Measurements from ENCODE around the gene CLIC5.

Gene CLIC5

GRCh38 chr6:45882671-45883070 is 133.0 kb downstream of the CLIC5 start:
- no peak for DNase-seq

DNA sequence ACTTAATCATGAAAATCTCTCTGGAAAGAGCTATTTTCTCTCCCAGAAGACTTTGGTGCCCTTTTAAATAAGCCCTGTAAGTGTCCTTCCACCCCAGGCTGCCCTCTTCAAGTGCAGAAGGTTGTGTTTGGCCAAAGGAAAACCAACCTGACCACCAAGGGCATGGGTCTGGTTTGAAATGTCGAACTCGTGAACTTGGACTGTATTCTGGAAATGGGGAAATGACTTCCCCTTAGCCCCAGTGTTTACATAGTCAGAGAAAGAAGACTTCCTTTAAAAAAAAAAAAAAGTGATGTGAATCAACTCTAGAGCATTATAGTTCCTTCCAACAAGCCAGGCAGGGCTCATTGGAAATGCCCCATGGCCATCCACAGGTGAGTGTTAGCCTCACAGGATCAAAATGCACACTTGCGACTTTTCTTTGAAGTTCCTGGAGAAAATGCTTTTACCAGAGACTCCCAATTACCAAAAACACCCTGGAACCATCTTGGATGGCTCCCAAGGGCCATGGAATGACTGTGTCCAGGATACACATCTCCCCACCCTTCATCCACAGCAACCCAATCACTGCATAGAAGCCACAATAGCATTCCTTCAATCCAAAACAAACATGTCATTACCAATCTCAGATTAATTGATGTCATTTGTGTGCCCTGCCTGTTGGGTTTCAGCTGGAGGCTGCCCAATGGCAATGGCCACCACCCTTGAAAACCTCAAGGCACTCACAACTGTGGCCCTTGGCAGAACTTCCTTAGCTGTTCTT is 133.8 kb downstream of the CLIC5 start:
- no peak for DNase-seq

GRCh38 chr6:45880676-45881075 is 135.0 kb downstream of the CLIC5 start:
- DNase-seq, result no peak

- no peak for DNase-seq
These were observed 135.5 kb downstream of the CLIC5 start for GRCh38 chr6:45880159-45880558.

- no peak for DNase-seq
These were observed 137.6 kb downstream of the CLIC5 start for GRCh38 chr6:45877970-45878590.

- no peak for DNase-seq
These were observed 142.8 kb downstream of the CLIC5 start for GRCh38 chr6:45872827-45873365.

DNA sequence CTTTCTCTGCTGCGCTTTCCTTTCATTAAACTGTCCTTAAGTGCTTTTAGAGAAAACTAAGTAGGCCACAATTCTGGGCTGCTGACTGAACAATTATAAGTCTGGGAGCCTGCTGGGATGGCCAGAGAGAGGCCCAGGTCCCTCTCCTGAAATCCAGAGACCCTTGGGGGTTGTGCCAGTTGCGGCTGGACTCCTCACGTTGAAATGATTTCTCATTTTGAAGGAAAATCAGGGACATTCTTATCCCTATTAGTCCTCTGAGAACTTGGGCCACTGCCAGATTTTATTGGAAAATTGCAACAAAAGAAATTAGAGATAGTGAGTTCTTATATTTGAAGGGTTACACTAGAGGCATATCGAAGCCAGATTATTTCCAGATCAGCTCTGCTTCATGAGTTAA is 145.1 kb downstream of the CLIC5 start:
- no peak for DNase-seq

- no peak for DNase-seq
These were observed 151.0 kb downstream of the CLIC5 start for GRCh38 chr6:45864651-45865050.

GRCh38 chr6:45858691-45859090 is 157.0 kb downstream of the CLIC5 start:
- no peak for DNase-seq

GRCh38 chr6:45857827-45858226 is 157.8 kb downstream of the CLIC5 start:
- DNase-seq, result no peak

- no peak for DNase-seq
These were observed 159.8 kb downstream of the CLIC5 start for GRCh38 chr6:45855642-45856394.

DNA sequence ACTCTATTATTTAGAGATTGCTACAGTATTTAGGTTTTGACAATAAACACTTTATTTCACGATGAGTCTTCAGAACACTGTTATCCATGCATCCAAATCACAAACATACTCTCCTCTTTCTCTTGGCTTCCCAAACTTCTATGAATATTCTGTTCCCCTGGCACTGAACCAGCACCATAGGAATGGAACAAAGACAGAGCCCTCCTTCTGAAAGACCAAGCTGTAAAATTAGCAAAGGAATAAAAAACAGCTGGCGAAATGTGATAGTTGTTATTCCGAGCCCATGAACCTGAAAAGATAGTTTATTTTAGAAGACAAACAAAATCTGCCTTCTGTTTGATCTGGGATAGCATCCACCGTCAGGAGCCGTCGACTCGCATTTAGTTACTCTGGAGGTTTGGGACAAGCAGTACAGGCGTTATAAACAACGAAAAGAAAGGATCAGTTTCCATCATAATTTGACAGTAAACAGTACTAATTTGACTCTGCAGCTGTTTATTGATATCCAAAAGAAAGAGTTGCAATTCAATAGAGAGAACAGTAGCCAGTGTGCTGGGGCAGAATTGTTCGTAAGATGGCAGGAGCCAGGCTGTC is 161.4 kb downstream of the CLIC5 start:
- no peak for DNase-seq

DNA sequence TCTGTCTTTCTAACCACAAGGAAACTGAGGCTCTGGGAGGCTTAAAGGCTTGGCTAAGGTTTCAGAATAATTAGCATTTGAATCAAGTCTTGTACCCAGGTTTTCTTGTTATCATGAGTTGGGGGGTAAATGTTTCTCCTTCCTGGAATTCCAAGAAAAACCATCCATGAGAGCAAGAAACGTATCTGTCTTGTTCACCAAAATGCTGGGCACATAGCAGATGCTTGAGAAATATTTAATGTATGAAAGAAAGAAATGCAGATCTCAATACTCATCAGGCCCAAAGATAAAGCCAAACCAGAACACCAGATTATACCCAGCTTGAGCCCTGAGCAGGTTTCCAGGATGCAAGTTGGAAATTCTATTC is 164.6 kb downstream of the CLIC5 start:
- no peak for DNase-seq

GRCh38 chr6:45850378-45851033 is 165.2 kb downstream of the CLIC5 start:
- DNase-seq, result no peak

- no peak for DNase-seq
These were observed 170.1 kb downstream of the CLIC5 start for GRCh38 chr6:45845567-45845966.

- no peak for DNase-seq
These were observed 170.7 kb downstream of the CLIC5 start for GRCh38 chr6:45844986-45845385.

DNA sequence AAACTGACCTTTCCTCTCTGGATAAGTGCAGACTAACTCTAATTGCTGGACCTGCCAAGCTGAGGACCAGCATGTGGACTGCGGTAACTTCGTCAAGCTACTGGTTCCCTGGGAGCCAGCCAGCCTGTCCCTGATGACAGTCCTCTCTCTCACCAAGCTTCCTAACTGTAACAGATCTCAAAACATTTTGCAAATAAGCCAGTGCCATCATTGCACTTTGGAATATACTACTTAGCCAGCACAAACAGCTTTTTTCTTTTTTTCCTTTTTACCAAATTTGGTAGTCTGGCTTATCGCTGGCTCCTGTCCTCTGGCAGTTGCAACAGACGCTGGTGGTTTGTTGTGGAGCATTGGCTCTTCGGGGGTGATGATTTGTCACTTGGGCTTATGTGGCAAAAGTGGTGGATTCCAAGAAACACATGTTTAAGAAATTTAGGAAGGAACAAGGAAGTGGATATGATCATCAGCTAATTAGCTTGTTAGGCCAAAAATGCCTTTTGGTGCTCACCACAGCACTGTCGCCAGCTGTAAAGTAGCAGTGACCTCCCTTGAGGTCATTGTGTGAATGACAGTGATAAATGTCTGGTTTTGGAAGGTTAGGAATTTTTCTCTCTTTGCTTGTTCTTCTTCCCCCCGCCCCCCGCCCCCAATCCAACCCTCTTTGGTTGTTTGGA is 171.7 kb downstream of the CLIC5 start:
- no peak for DNase-seq

DNA sequence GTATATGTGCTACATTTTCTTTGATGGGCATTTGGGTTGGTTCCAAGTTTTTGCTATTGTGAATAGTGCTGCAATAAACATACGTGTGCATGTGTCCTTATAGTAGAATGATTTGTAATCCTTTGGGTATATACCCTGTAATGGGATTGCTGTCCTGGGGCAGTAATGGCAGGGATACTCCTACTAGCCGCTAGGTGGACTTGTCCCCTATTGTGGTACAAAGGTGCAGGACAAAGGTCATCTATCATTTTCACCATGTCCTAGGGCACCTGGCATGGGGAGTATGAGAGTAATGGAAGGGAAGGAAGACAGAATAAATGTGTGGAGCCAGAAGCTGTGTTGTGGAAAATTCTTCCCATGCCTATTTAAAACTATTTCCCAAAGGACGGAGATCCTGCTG is 174.6 kb downstream of the CLIC5 start:
- DNase-seq, result no peak

DNA sequence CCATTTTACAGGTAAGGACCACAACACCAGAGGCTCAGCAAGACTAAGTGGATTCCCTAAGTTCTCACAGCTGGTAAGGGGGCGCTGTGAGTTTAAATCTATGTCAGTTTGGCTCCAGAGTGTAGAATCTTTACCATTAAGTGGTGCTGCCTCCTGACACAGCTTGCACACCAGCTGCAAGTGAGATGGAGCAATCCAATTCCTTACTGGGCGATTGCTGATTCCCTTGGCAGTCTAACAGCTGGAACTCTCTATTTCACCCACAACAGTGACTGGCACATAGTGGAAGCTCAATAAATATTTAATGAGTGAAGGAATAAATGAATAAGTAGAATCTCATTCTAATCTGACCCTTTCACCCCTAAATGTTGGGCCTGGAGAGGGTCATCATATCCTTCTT is 176.7 kb downstream of the CLIC5 start:
- DNase-seq, result no peak

- no peak for DNase-seq
These were observed 177.2 kb downstream of the CLIC5 start for GRCh38 chr6:45838451-45838850.

DNA sequence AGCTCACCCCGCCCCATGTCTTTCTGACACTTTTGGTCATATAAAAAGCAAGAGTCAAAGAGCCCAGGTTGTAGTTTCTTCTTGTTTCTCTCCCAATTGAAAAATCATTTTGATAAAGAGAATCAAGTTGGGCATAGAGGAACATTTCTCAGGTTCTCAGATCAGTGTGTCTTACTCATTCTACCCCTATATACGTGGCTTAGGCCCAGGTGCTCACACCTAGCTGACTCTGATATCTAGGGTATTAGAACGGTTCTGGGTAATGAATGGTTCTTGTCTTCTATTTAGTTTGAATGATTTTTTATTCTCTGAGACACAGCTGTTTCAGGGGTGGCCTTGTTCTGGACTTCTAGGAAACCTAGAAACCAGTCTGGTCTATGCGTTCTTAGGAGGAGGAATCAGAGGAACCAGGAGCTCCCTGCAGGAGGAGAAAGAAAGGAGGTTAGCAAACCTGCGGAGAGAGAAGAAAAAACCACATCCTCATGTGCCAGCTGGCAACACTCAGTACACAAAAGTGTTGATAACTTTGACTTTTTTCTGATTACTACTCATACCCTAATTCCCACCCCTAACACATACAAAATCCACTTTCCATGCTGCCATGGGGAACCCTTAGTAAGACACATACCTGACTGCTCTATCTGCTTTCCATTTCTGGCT is 178.0 kb downstream of the CLIC5 start:
- no peak for DNase-seq

GRCh38 chr6:45836984-45837383 is 178.7 kb downstream of the CLIC5 start:
- no peak for DNase-seq

All from CD4-positive, alpha-beta T cell treated with Interleukin-6 for 4 hours (primary cell).